ENCODE results near the gene ARRB1.

The ARRB1 gene

DNA sequence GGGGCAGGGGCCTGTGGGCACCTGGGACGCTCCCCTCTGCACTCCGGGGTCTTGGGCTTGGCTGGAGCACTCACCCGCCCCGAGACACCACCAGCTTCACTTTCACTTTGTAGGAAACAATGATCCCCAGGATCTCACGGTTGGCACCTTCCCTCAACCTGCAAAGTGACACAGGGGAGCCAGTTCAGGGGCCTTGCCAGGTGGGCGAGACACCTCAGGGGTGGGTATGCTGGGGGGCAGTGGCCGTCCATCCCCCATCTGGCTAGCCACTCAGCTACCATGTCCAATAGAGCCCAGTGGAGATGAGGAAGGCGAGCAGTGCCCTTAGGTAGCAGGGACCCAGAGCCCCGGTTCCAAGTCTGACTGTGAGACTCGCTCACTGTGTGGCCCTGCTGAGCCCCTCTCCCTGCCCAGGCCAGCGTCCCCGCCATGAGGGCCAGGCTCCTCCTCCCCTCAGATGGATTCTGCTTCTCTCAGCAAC, 78.6 kb downstream of the ARRB1 start:
- TF ChIP-seq TAF1 (IDR thresholded peaks at IDR 0.05; ENCODE audit: borderline replicate concordance, insufficient read depth, low read length): no peak
- TF ChIP-seq FOXP2 (optimal IDR thresholded peaks at IDR 0.05; ENCODE audit: borderline replicate concordance, extremely low read depth, extremely low read length, insufficient read depth): no peak
- no peak for TF ChIP-seq SIN3A (IDR thresholded peaks at IDR 0.05; ENCODE audit: borderline replicate concordance, insufficient read depth, low read length)
- TF ChIP-seq, protein P1, sequence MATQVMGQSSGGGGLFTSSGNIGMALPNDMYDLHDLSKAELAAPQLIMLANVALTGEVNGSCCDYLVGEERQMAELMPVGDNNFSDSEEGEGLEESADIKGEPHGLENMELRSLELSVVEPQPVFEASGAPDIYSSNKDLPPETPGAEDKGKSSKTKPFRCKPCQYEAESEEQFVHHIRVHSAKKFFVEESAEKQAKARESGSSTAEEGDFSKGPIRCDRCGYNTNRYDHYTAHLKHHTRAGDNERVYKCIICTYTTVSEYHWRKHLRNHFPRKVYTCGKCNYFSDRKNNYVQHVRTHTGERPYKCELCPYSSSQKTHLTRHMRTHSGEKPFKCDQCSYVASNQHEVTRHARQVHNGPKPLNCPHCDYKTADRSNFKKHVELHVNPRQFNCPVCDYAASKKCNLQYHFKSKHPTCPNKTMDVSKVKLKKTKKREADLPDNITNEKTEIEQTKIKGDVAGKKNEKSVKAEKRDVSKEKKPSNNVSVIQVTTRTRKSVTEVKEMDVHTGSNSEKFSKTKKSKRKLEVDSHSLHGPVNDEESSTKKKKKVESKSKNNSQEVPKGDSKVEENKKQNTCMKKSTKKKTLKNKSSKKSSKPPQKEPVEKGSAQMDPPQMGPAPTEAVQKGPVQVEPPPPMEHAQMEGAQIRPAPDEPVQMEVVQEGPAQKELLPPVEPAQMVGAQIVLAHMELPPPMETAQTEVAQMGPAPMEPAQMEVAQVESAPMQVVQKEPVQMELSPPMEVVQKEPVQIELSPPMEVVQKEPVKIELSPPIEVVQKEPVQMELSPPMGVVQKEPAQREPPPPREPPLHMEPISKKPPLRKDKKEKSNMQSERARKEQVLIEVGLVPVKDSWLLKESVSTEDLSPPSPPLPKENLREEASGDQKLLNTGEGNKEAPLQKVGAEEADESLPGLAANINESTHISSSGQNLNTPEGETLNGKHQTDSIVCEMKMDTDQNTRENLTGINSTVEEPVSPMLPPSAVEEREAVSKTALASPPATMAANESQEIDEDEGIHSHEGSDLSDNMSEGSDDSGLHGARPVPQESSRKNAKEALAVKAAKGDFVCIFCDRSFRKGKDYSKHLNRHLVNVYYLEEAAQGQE (IDR thresholded peaks at IDR 0.05; ENCODE audit: insufficient read depth in 1 of 2, low read depth in 2 of 2, low read length in 2 of 2): no peak
- no peak for TF ChIP-seq POLR2AphosphoS5 (IDR thresholded peaks at IDR 0.05; ENCODE audit: low read depth, low read length)

DNA sequence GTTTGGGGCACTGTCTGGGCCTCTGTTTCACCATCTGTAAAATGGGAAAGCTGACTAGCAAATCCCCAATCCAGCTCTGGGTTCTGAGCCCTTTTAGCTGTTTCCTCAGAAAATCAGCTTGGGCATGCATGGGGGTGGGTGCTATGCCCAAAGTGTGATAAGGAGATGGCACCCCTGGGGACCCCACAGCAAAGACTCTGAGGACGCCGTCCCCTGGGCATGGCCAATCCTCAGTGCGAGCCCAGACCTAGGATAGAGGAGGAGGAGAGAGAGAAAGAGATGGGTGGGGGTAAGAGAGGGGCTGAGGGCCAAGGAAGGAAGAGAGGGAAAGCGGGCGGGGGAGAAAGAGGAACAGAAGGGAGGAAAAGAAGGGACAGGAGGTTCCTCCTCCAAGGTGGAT, 79.1 kb downstream of the ARRB1 start:
- TF ChIP-seq SIN3A (IDR thresholded peaks at IDR 0.05; ENCODE audit: borderline replicate concordance, insufficient read depth, low read length): no peak
- TF ChIP-seq, protein P1 (IDR thresholded peaks at IDR 0.05; ENCODE audit: insufficient read depth in 1 of 2, low read depth in 2 of 2, low read length in 2 of 2): no peak
- TF ChIP-seq TAF1 (IDR thresholded peaks at IDR 0.05; ENCODE audit: borderline replicate concordance, insufficient read depth, low read length): no peak
- TF ChIP-seq FOXP2 (optimal IDR thresholded peaks at IDR 0.05; ENCODE audit: borderline replicate concordance, extremely low read depth, extremely low read length, insufficient read depth): no peak
- TF ChIP-seq POLR2AphosphoS5 (IDR thresholded peaks at IDR 0.05; ENCODE audit: low read depth, low read length): no peak

DNA sequence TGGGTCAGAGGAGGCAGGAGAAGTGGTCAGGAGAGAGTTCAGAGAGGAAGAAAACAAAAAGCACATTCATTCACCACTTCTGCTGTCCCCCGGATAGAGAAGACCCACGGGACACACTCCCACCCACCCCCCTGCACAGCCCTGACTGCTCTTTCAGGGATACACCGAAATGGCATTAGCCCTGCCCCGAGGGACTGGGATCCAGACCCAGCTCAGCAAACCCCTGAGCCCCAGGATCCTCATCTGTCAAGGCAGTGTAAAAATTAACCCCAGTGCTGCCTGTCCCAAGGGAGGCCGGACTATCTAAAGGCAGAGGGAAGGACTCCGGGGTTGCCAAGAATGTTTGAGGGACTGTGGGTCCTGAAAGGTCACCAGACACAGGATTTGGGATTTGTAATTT, 79.7 kb downstream of the ARRB1 start:
- no peak for TF ChIP-seq POLR2AphosphoS5 (IDR thresholded peaks at IDR 0.05; ENCODE audit: low read depth, low read length)
- TF ChIP-seq FOXP2 (optimal IDR thresholded peaks at IDR 0.05; ENCODE audit: borderline replicate concordance, extremely low read depth, extremely low read length, insufficient read depth): no peak
- no peak for TF ChIP-seq TAF1 (IDR thresholded peaks at IDR 0.05; ENCODE audit: borderline replicate concordance, insufficient read depth, low read length)

DNA sequence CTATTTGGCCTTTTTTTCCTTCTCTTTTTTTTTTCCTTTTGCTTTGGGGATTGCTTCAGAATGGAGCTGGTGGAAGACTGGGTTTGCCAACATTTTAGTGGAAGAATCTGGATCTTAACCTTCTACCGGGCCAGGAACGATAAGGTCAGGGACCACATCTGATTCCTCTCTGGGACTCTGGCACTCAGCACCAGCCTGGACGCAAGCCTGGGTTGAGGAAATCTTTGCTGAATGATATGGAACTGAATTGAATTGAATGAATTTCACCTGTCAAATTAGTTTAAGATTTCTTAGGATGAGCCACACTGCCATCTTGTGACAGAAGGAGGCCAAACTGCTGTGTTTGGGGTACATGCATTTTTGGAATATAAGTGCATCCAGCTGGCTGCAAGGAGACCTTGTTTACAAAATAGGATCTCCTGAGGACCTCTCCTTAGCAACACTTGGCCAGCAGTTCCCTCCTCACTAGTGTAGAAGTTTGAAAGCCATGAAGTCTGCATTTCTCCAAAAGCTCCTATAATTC, 80.5 kb downstream of the ARRB1 start:
- TF ChIP-seq SIN3A (IDR thresholded peaks at IDR 0.05; ENCODE audit: borderline replicate concordance, insufficient read depth, low read length) (no peak), POLR2AphosphoS5 (IDR thresholded peaks at IDR 0.05; ENCODE audit: low read depth, low read length) (no peak), FOXP2 (optimal IDR thresholded peaks at IDR 0.05; ENCODE audit: borderline replicate concordance, extremely low read depth, extremely low read length, insufficient read depth) (no peak), TAF1 (IDR thresholded peaks at IDR 0.05; ENCODE audit: borderline replicate concordance, insufficient read depth, low read length) (no peak)
- TF ChIP-seq, protein P1 (IDR thresholded peaks at IDR 0.05; ENCODE audit: insufficient read depth in 1 of 2, low read depth in 2 of 2, low read length in 2 of 2): no peak

DNA sequence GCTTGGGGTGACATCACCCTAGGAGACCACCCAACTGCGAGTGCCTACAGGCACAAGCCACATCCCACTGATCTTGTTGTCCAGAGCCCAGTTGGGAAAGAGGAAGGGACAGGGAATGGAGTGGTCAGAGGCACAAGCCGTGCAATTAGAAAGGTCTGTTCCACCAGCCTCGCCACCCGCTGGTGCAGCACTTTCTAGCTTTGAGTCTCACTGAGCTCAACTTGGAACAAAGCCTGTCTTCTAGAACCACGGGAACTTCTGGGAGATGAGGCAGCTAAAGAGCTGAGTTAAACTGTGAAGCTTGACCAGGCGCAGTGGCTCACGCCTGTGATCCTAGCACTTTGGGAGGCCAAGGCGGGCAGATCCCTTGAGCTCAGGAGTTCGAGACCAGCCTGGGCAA, 81.6 kb downstream of the ARRB1 start:
- TF ChIP-seq POLR2AphosphoS5 (IDR thresholded peaks at IDR 0.05; ENCODE audit: low read depth, low read length): no peak
- no peak for TF ChIP-seq SIN3A (IDR thresholded peaks at IDR 0.05; ENCODE audit: borderline replicate concordance, insufficient read depth, low read length)
- TF ChIP-seq FOXP2 (optimal IDR thresholded peaks at IDR 0.05; ENCODE audit: borderline replicate concordance, extremely low read depth, extremely low read length, insufficient read depth): no peak
- no peak for TF ChIP-seq TAF1 (IDR thresholded peaks at IDR 0.05; ENCODE audit: borderline replicate concordance, insufficient read depth, low read length)
- TF ChIP-seq, protein P1 (IDR thresholded peaks at IDR 0.05; ENCODE audit: insufficient read depth in 1 of 2, low read depth in 2 of 2, low read length in 2 of 2): no peak
